Measurements from ENCODE around the gene XRN2.

XRN2 gene

GRCh38 chr20:21303061-21303871 is at the start of gene XRN2:
TSS of gene XRN2 (plus strand) at chr20:21303331. CDS start at chr20:21303399, 68 bp downstream.
- DNase-seq: peak; percentile 94

- DNase-seq: no peak
Measured at GRCh38 chr20:21257192-21257591, 45.9 kb upstream of the XRN2 start.

- no peak for DNase-seq
Measured at GRCh38 chr20:21258411-21258810, 44.7 kb upstream of the XRN2 start.

GRCh38 chr20:21259346-21259745 is 43.8 kb upstream of the XRN2 start:
- no peak for DNase-seq

- DNase-seq: no peak
Measured at GRCh38 chr20:21262812-21263211, 40.3 kb upstream of the XRN2 start.

- no peak for DNase-seq
Measured at GRCh38 chr20:21265261-21266190, 37.6 kb upstream of the XRN2 start.

GRCh38 chr20:21266191-21266536 is 37.0 kb upstream of the XRN2 start:
- no peak for DNase-seq

- DNase-seq: no peak
Measured at GRCh38 chr20:21269772-21270171, 33.4 kb upstream of the XRN2 start.

- DNase-seq: no peak
Measured at GRCh38 chr20:21270806-21271205, 32.3 kb upstream of the XRN2 start.

GRCh38 chr20:21272279-21272678 is 30.9 kb upstream of the XRN2 start:
- DNase-seq: no peak

- no peak for DNase-seq
Measured at GRCh38 chr20:21272679-21273078, 30.5 kb upstream of the XRN2 start.

GRCh38 chr20:21273755-21274386 is 29.3 kb upstream of the XRN2 start:
- DNase-seq: no peak

- no peak for DNase-seq
Measured at GRCh38 chr20:21278829-21279228, 24.3 kb upstream of the XRN2 start.

GRCh38 chr20:21279706-21280521 is 23.2 kb upstream of the XRN2 start:
- no peak for DNase-seq

GRCh38 chr20:21280522-21281016 is 22.6 kb upstream of the XRN2 start:
- no peak for DNase-seq

GRCh38 chr20:21286775-21287174 is 16.4 kb upstream of the XRN2 start:
- no peak for DNase-seq

- DNase-seq: no peak
Measured at GRCh38 chr20:21288587-21289370, 14.4 kb upstream of the XRN2 start.

- no peak for DNase-seq
Measured at GRCh38 chr20:21289651-21290050, 13.5 kb upstream of the XRN2 start.

GRCh38 chr20:21291026-21291425 is 12.1 kb upstream of the XRN2 start:
- no peak for DNase-seq

- DNase-seq: no peak
Measured at GRCh38 chr20:21294755-21295154, 8.4 kb upstream of the XRN2 start.

- DNase-seq: no peak
Measured at GRCh38 chr20:21301940-21302663, 1.0 kb upstream of the XRN2 start.
